ENCODE results near the gene OR4K14.
"Not testable (repeated sequence)": the region's sequence is repeated elsewhere in the genome, so short reads cannot be mapped to it uniquely, and the experiment has no call there.

Gene OR4K14

GRCh38 chr14:20019257-20019865 is at the start of gene OR4K14:
Gene OR4K14, minus strand, starts transcription at chr14:20019307. Its CDS starts 4,114 bp downstream, at chr14:20015193.
- no peak for DNase-seq (ENCODE audit: low spot score)

- no peak for DNase-seq (ENCODE audit: low spot score)
These were observed 40.6 kb upstream of the OR4K14 start, which contains the start of gene OR4L1 for GRCh38 chr14:20059745-20060144. Gene OR4L1, plus strand, starts transcription at chr14:20060045. Its CDS starts 0 bp downstream, at chr14:20060045.

- no peak for DNase-seq (ENCODE audit: low spot score)
These were observed 29.1 kb upstream of the OR4K14 start for GRCh38 chr14:20048202-20048601.

GRCh38 chr14:20044243-20044642 is 25.1 kb upstream of the OR4K14 start:
- no peak for DNase-seq (ENCODE audit: low spot score)

- DNase-seq (ENCODE audit: low spot score): no peak
These were observed 16.8 kb upstream of the OR4K14 start, which contains the start of gene OR4K13 for GRCh38 chr14:20035938-20036337. Gene OR4K13, minus strand, starts transcription at chr14:20036038. Its CDS starts 1,280 bp downstream, at chr14:20034758.

- DNase-seq (ENCODE audit: low spot score): no peak
These were observed 16.3 kb upstream of the OR4K14 start for GRCh38 chr14:20035449-20035848.

- no peak for DNase-seq (ENCODE audit: low spot score)
These were observed 12.0 kb upstream of the OR4K14 start for GRCh38 chr14:20031058-20031457.

GRCh38 chr14:20008156-20008555 is 11.0 kb downstream of the OR4K14 start:
- no peak for DNase-seq (ENCODE audit: low spot score)

GRCh38 chr14:20002319-20002718 is 16.8 kb downstream of the OR4K14 start:
- DNase-seq (ENCODE audit: low spot score): no peak

GRCh38 chr14:20001863-20002262 is 17.2 kb downstream of the OR4K14 start, which contains the start of gene OR4Q2:
Gene OR4Q2, plus strand, starts transcription at chr14:20002163.
- no peak for DNase-seq (ENCODE audit: low spot score)

GRCh38 chr14:19993438-19993837 is 25.7 kb downstream of the OR4K14 start:
- no peak for DNase-seq (ENCODE audit: low spot score)

- DNase-seq (ENCODE audit: low spot score): no peak
These were observed 43.8 kb downstream of the OR4K14 start, which contains the start of gene OR4K15 for GRCh38 chr14:19975291-19975690. Gene OR4K15, plus strand, starts transcription at chr14:19975591. Its CDS starts 0 bp downstream, at chr14:19975591.

- peak; percentile 43 for DNase-seq (ENCODE audit: low spot score)
These were observed 44.3 kb downstream of the OR4K14 start for GRCh38 chr14:19974844-19975243.

- not testable (repeated sequence) for DNase-seq (ENCODE audit: low spot score)
These were observed 49.4 kb downstream of the OR4K14 start for GRCh38 chr14:19969735-19970134.
